CD4-positive, alpha-beta T cell treated with Interleukin-2 at 100 ng/mL for 4 hours (primary cell): ENCODE results near the gene RALGPS1.
"Not testable (repeated sequence)": the region's sequence is repeated elsewhere in the genome, so short reads cannot be mapped to it uniquely, and the experiment has no call there.

Experiments
- DNase-seq: peaks from one replicate; pipeline ENCODE4 v3.0.0-alpha.2; 2020; ENCODE audit warnings: low spot score

RALGPS1 gene

DNA sequence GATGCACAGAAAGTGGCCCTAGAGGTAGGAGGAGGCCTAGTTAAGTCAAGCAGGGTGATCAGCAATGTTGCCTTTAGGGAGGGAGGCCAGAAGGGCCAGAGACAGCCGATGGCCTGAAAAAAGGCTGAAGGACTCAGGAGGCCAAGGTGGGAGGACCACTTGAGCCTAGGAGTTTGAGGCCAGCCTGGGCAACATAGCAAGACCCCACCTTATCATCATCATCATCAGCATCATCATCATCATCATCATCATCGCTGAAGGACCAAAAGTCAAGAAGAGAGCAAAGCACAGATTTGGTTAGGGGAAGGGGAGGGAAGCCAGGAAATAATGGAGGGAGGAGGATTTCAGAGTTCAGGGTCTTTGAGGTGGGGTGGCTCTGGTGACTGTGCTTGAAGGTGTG is 74.3 kb downstream of the RALGPS1 start:
- DNase-seq, result no peak

DNA sequence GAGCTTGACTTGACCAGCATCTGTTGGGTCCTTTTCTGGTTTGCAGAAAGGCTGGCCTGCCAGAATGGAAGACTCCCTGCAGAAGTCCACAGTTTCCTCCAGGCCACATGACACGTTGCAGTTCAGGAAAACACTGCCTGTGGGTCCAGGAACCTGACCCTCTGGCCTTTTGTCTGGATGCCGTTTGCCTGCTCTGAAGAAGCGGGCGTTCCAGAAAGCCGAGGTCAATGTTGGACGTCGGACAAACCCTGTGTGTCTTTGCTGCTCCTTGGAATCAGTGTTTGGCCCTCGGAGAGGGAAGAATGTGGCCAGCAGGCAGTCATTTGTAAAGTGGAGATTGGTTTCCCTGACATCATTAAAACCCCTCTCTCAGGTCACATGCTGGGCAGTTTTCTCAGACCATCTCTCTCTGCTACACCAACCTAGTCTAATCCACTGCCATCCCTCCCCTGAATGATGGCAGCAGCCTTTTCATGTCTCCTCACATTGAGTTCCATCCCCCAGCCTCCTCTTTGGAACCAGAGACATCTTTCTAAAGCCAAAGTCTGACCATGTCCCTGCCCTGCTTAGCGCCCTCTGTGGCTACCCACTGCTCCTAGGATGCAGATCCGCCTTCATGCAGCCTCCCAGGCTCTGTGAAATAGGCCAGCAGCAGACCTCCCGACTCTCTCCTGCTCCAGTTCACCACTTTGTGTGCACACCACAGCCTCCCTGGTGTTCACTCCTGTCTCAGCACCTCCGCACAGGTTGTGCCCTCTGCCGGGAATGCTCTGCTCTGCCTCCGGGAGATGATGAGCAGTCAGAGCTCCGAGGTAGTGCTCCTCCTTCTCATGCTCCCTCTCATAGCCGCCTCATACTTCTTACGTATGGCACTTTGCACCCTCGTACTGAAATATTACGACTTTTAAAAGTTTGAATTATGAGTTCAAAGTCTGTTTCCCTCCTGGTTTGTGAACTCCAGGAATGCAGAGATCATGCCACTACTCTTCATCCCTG is 75.6 kb downstream of the RALGPS1 start:
- DNase-seq, result no peak

DNA sequence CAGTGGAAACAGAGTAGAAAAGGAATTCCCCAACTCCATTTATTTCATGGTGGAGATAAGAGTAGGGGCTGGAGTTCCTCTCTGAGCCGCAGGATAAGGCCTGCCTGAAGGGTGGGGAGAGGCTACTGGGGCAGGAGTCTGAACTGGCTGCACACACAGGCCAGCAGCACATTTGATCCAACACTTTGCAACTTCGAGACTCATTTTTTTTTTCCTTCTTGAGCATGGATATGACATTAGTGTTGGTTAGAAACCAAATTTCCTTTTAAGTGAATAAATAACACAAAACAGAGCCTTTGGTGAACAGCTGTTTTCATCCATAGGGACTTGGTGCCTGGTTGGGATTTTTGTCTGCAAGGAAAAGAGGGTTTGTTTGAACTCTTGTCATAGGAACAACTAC is 76.6 kb downstream of the RALGPS1 start:
- DNase-seq, result no peak

DNA sequence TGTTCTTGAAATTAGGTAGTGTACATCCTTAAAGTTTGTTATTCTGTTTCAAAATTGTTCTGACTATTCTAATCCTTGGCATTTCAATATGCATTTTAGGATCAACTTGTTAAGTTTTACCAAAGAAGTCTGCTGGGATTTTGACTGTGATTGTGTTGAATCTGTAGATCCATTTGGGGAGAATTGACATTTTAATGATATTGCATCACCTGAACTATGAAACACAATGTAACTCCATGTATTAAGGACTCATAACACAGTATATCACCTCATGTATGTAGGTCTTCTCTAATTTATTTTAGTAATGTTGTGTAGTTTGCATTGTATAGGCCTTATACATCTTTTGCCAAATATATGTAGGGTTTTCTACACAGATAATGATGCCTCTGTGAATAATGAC is 77.8 kb downstream of the RALGPS1 start:
- no peak for DNase-seq

DNA sequence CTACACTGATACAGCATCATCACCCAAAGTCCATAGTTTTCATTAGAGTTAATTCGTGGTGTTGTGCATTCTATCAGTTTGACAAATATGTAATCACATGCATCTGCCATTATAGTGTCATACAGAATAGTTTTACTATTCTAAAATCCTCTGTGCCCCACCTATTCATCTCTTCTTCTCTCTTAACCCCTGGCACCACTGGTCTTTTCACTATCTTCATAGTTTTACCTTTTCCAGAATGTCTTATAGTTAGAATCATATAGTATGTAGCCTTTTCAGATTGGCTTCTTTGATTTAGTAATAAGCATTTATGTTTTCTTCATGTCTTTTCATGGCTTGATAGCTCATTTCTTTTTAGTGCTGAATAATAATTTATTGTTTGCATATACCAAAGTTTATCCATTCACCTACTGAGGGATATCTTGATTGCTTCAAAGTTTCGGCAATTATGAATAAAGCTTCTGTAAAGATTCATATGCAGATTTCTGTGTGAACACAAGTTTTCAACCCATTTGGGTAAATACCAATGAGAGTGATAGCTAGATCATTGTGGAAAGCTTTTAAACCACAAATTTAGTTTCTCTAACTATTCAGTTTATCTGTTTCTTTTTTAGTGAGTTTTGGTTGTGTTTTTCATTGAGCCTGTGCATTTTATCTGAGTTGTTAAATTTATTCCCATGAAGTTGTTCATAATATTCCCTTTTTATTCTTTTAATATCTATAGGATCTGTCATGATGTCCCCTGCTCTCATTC is 84.9 kb downstream of the RALGPS1 start:
- DNase-seq, result no peak

DNA sequence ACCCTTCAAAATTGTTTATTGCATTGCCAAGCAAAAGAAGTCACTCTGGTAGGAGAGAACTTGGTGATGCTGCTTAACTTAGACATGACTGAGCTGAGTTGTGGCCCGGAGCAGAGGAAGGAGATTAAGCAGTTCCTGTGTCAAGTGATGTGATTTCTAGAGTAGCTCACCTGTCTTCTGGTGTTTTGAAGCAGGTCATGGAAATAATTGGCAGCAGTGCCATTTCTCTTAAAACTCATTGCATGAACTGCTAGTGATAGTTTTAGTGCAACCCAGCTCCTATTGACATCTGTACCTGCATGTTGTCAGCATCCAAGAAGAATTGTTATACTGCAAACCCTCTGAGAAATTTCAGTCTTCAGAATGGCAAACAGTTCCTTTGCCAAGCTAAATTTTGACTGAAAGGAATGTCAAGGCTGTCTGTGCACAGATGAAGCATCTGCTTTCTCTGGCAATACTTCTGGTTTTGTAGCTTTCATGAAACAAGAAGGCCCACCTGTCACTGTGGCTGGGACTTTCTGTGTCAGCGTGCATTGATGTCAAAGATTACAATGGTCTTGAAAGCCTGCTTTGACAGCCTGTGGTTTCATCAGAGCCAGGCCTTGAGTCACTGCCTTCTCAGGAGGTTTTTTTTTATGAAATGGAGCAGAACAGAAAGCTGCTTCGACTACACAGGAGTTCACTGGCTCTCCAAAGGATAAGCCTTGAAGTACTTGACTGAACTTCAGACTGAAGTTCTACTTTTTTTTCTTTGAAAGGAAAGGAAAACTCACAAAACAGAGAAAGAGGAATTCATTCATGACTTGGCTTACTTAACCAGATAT is 90.6 kb downstream of the RALGPS1 start:
- DNase-seq, result peak; percentile 77

DNA sequence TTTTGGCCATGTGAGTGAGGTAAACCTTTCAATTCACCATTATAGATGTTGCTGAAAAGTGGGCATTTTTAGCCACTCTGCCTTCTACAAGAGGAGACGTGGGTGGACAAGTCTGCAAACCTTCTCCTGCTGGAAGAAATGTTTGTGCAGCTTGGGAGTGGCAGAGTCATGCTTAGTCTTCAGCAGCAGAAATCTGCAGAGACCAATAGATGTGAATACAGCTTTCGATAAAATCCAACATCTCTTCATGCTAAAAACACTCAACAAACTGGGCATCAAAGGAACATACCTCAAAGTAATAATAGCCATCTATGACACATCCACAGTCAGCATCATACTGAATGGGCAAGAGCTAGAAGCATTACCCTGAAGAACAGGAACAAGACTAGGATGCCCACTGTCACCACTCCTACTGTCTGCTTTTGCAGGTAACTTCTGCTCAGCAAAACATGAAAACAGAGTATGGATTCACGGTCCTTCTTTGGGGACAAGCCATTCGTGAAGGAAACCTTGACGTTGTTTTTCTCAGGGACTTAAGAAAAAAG is 91.3 kb downstream of the RALGPS1 start:
- no peak for DNase-seq

DNA sequence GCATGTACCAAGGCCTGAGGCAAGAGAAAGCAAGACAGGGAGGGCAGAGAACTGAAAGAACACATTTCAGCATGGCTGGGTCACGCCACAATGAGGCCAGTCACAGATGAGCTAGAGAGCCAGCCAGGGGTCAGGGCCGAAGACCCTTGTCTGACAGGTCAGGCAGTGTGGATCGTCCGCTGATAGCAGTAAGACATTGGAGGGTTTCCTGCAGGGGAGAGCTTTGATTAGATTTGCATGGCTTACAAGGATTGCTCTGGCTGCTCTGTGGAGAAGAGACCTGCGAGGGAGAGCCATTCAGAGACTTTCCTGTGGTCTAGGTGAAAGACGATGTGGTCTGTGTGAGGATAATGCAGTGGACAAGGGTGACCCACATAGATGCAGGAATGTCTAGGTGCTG is 93.1 kb downstream of the RALGPS1 start:
- no peak for DNase-seq

DNA sequence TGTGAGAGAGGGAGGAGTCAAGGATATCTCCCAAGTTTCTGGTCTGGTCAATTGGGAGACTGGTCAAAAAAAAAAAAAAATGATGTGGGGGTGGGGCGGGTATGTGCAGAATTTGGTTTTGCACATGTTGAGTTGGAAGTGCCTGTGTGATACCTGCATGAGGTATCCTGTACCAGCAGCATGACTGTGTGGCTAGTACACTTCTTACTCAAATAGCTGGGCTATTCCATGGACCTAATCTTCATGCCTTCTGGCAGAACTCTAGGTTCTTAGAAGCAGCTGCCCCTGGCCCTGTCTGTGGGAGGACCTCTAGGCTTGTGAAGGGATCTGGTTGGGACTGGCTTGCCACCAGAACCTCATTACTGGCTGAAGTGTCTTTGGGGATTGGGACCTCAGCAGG is 93.5 kb downstream of the RALGPS1 start:
- no peak for DNase-seq

DNA sequence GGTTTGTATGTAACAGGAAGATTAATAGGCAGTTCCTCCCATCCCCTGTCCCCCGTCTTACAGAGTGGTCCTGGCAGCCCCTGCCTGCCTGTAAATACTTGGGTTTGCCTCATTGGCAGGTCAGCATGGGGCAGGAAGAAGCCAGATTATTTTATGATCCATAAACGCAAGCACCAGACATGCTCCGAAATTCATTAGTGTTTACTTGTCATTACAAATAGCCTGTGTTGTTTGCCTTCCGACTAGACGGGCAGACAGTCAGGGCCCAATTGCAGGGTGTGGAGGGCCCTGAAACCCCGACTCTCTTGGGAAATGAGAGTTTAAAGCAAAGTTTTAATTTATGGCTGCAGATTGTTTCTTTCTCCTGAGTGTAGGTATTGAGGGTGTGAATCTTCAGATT is 97.2 kb downstream of the RALGPS1 start:
- DNase-seq, result no peak

DNA sequence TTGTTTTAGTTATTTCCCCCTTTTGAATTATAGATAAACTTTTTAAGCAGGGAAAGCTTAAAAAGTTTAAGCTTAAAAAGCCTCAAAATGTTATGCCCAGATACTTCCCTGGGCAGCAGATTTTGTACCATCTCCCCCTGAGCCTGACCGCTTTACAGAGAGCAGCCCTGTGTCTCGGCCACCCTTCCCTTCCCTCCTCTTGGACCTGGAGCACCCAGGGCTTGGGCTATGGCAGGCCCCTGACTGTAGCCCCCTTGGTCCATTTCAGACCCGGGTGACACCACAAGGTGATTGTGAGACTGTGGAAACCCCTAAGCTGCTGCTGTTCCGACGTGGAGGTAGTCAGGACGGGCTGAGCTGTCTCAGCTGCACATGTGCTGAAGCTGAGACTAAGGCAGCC is 97.7 kb downstream of the RALGPS1 start:
- no peak for DNase-seq

DNA sequence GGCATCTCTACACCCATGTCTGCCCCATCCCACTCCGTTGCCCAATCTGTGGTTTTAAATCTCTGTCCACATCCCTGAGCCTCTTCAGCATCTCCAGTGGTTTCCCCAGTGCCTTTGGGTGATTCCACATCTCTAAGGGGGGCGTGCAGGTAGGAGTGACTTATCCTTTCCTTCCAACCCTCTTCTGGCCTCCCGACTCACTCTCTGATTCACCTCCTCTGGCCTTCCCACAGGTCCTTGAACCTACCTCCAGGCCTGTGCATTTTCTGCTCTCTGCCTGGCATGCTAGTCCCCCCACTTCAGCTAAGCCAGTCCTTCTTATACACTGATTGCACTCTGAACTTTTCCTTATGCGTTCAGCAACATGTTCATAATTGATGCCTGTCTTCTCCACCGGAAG is 99.0 kb downstream of the RALGPS1 start:
- DNase-seq, result no peak

DNA sequence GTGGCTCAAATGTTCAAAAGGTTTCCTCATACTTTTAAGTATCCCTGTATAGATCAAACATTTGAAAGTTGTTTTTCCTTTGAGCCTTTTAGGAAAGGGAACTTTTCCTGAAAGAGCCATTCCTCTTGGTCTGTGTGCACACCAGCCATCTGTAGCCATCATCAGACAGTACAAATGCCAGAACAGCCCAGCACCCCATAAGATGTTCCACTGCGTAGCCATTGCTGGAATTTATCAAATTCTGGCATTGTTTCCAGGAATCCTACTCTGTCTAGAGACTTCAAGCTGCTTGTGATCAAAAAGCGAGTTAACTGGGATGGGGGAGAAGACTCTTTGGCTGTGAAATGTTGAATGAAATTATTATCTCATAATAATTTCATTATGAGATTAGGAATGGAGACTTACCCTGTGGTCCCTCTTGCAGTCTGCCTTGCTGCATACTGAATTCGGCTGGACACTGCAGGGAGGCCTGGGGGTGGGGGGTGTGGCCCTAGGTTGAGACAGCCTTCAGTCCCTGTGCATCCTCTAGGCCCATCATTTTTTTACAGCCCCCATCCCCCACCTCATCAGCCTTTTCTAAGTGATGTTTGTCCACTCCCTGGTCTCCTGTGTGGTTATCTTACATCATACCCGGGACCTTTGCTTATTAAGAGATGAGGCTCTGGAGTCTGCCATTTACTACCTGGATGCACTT is 99.8 kb downstream of the RALGPS1 start:
- DNase-seq, result no peak

DNA sequence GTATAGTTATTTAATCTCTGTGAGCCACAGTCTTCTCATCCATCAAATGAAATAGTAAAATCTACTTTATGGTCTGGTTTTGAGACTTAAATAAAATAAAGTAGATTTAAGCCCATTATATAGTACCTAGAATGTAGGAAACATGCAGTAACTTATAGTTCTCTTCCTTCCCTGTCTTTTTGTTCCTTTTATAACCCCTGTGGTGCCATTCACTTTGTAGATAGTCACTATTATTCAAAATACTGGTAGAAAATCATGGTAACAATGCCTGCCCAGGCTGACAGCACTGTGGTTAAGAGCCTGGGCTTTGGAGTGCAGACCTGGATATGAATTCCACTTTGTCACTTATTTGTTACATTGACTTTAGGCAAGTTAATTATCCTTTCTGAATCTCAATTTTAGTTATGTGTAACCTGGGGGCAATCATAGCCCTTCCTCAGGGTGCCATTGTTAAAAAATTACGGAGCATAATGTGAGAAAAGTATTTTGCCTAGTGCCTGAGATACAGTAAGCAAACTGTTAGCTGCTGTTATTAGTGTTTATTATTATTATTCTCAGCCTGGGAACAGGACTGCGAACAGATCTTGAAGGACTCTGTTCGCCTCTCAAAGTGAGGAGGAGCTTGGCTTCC is 100.4 kb downstream of the RALGPS1 start:
- DNase-seq, result no peak

DNA sequence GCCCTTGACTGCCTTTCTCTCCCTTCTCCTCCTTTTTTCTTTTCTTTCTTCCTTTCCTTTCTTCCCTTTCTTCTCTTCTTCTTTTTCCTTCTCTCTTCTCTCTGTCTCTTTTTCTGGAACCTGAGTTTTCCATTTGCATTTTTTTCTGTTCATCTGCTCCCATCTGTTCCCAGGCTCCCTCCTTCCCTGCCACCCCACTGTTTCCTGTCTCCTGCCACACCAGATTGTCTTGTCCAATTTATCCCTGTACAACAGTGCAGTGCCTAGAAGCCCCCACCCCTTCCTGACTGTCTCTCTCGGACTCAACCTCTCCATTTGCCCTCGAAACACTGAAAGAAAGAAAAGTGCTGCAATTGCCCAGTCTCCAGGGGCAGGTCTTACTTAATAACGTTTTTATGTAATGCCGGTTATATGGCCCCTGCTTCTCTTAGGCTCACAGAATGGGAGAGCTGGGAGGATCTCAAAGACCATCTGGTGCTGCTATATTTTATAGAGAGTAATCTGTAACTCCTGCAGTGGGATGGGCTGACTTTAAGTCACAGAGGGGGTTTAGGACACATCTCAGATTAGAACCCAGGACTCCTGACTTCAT is 101.4 kb downstream of the RALGPS1 start:
- no peak for DNase-seq

DNA sequence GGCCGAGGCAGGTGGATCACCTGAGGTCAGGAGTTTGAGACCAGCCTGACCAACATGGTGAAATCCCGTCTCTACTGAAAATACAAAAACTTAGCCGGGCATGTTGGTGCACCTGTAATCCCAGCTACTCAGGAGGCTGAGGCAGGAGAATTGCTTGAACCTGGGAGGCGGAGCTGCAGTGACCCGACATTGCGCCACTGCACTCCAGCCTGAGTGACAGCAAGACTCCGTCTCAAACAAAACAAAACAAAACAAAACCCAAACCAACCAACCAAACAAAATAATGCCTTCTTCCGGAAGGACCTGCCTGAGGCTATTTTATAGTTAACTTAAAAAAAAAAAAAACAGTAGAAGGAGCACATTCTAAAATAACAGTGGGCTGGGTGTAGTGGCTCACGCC is 103.4 kb downstream of the RALGPS1 start:
- DNase-seq, result not testable (repeated sequence)

DNA sequence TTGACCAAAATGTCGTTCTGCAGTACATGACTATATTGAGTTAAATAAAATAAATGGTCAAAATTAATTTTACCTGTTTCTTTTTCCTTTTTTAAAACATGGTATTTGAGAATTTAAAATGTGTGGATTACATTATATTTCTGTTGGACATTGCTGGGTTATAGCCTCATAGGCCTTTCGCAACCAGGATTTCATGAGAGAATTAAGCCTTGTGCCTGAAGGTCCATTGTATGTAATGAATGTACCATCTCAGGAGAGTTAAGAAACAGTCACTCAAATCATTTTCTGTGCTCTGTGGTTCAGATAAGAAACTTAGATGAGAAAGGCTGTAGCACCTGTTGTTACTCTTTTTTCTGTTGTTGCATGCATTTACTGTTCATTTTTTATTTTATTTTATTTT is 104.4 kb downstream of the RALGPS1 start:
- no peak for DNase-seq

DNA sequence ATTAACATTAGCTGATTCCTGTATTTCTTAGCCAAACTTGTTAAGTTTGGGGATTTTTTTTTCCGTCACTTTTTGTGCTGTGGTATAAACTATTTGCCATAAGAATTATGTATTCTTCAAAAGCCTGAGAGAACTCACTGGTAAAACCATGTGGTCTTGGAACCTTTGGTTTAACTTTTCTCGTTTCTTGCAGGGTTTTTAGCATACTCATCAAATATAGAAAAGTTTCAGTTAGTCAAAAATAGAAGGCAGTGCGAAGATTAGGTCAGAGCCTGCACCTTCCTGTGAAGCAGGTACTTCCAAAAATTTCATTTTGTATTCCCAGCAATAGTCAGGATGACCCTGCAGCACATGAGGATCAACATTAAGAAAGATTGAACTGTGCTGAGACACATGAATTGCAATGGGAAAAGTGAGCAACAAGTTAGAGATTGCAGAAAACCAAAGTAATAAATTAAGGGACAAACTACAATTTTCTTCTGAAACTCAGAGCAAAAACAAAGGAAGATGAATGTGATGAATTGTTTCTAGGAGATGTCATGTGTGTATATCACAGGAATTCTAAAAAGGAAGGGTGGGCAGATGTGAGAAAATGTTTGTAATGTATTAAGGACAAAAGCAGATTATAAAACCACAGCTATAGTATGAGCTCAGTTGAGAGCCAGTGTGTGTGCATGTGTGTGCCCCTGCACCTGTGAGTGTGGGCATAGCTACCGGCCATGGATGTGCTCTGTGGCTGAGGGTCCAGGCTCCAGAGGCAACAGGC is 105.6 kb downstream of the RALGPS1 start:
- no peak for DNase-seq

DNA sequence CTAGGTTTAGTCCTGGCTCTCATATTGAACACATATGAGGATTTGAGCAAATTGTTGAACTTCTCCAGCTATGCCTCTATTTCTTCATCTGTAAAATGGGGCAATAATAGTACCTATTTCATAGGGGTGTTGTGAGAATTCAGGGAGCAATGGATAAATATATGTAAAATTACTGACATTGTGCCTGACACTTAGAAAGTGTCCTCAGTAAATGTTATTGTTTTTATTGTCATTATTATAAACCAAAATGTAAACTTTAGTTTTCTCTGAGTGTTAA is 106.2 kb downstream of the RALGPS1 start:
- no peak for DNase-seq
